ENCODE results near the gene ADGRD2.

Gene ADGRD2

GRCh38 chr9:124478354-124478753 is 28.1 kb downstream of the ADGRD2 start:
- DNase-seq (ENCODE audit: low read depth in 3 of 3) = no peak

GRCh38 chr9:124479371-124479770 is 29.1 kb downstream of the ADGRD2 start:
- no peak for DNase-seq (ENCODE audit: low read depth in 3 of 3)

- DNase-seq (ENCODE audit: low read depth in 3 of 3) = no peak
Observed at GRCh38 chr9:124479947-124480620, 29.8 kb downstream of the ADGRD2 start.

GRCh38 chr9:124480621-124480981 is 30.4 kb downstream of the ADGRD2 start:
- no peak for DNase-seq (ENCODE audit: low read depth in 3 of 3)

GRCh38 chr9:124481115-124481514 is 30.9 kb downstream of the ADGRD2 start:
- no peak for DNase-seq (ENCODE audit: low read depth in 3 of 3)

GRCh38 chr9:124482431-124483031 is 32.3 kb downstream of the ADGRD2 start:
- DNase-seq (ENCODE audit: low read depth in 3 of 3) = no peak

- no peak for DNase-seq (ENCODE audit: low read depth in 3 of 3)
Observed at GRCh38 chr9:124483481-124483880, 33.2 kb downstream of the ADGRD2 start.

- no peak for DNase-seq (ENCODE audit: low read depth in 3 of 3)
Observed at GRCh38 chr9:124485201-124485600, 35.0 kb downstream of the ADGRD2 start.

- DNase-seq (ENCODE audit: low read depth in 3 of 3) = no peak
Observed at GRCh38 chr9:124485936-124486335, 35.7 kb downstream of the ADGRD2 start.

GRCh38 chr9:124486778-124487259 is 36.6 kb downstream of the ADGRD2 start:
- DNase-seq (ENCODE audit: low read depth in 3 of 3) = no peak

GRCh38 chr9:124487260-124488182 is 37.3 kb downstream of the ADGRD2 start:
- DNase-seq (ENCODE audit: low read depth in 3 of 3) = no peak

- no peak for DNase-seq (ENCODE audit: low read depth in 3 of 3)
Observed at GRCh38 chr9:124488641-124489210, 38.5 kb downstream of the ADGRD2 start.

- no peak for DNase-seq (ENCODE audit: low read depth in 3 of 3)
Observed at GRCh38 chr9:124489222-124489621, 39.0 kb downstream of the ADGRD2 start.

GRCh38 chr9:124490004-124490403 is 39.8 kb downstream of the ADGRD2 start:
- no peak for DNase-seq (ENCODE audit: low read depth in 3 of 3)

- DNase-seq (ENCODE audit: low read depth in 3 of 3) = no peak
Observed at GRCh38 chr9:124491049-124491975, 41.1 kb downstream of the ADGRD2 start.

- DNase-seq (ENCODE audit: low read depth in 3 of 3) = no peak
Observed at GRCh38 chr9:124492818-124493217, 42.6 kb downstream of the ADGRD2 start.

GRCh38 chr9:124493218-124493617 is 43.0 kb downstream of the ADGRD2 start:
- no peak for DNase-seq (ENCODE audit: low read depth in 3 of 3)

GRCh38 chr9:124493794-124494479 is 43.7 kb downstream of the ADGRD2 start:
- DNase-seq (ENCODE audit: low read depth in 3 of 3) = no peak

GRCh38 chr9:124495126-124496074 is 45.1 kb downstream of the ADGRD2 start:
- DNase-seq (ENCODE audit: low read depth in 3 of 3) = no peak

Data from stimulated activated CD4-positive, alpha-beta T cell treated with anti-CD3 and anti-CD28 coated beads, TNF-alpha, amount 100 ng/mL, for 24 hours (primary cell).